BE2C (cell line): ENCODE results near the gene NAA15.
"Not testable (repeated sequence)": the region's sequence is repeated elsewhere in the genome, so short reads cannot be mapped to it uniquely, and the experiment has no call there.

Source experiments
- DNase-seq: peaks from one replicate; pipeline ENCODE4 v3.0.0-alpha.2; 2020
- H3K27me3 ChIP-seq: fragments of 250-450 bp; sonication (Bioruptor Pico); 2 replicates; pipeline ENCODE4 v1.5.1; 2020; ENCODE audit warnings: mild to moderate bottlenecking
- H3K36me3 ChIP-seq: fragments of 250-450 bp; sonication (Bioruptor Pico); 2 replicates; pipeline ENCODE4 v1.5.1; 2020; ENCODE audit warnings: mild to moderate bottlenecking
- H3K4me1 ChIP-seq: fragments of 250-450 bp; sonication (Bioruptor Pico); 2 replicates; pipeline ENCODE4 v1.5.1; 2020
- H3K4me3 ChIP-seq: 2 replicates; pipeline ENCODE4 v1.5.1; 2011; ENCODE audit warnings: low read depth, low read length
- H3K9me3 ChIP-seq: fragments of 250-450 bp; sonication (Bioruptor Pico); 2 replicates; pipeline ENCODE4 v1.5.1; 2020
- CTCF ChIP-seq: IDR thresholded peaks from 2 replicates; pipeline ENCODE4 v1.5.1; 2012; ENCODE audit warnings: mild to moderate bottlenecking, low read depth, low read length

NAA15 gene

GRCh38 chr4:139460565-139460964 lies 159.3 kb downstream of the NAA15 start:
- Histone ChIP-seq H3K9me3 (no peaks in the 10 kb centered on the region), H3K4me3 (no peak overlapping the region), H3K36me3 (no peaks in the 10 kb centered on the region), H3K4me1 (no peaks in the 10 kb centered on the region), H3K27me3 (no peaks in the 10 kb centered on the region)
- TF ChIP-seq CTCF = no peak
- DNase-seq = no peak

- no peak for TF ChIP-seq CTCF
Measured at GRCh38 chr4:139461022-139461628, 159.8 kb downstream of the NAA15 start.

GRCh38 chr4:139464512-139464911 lies 163.2 kb downstream of the NAA15 start:
- H3K36me3 ChIP-seq, H3K4me1 ChIP-seq, DNase-seq, H3K4me3 ChIP-seq, H3K27me3 ChIP-seq, H3K9me3 ChIP-seq: not testable (repeated sequence)

More at GRCh38 chr4:139461022-139461628, 159.8 kb downstream of the NAA15 start:
- DNase-seq = peak; percentile 14
- Histone ChIP-seq H3K27me3 (no peaks in the 10 kb centered on the region), H3K9me3 (no peaks in the 10 kb centered on the region), H3K36me3 (no peaks in the 10 kb centered on the region), H3K4me3 (no peak overlapping the region), H3K4me1 (no peaks in the 10 kb centered on the region)

GRCh38 chr4:139465922-139466321 lies 164.6 kb downstream of the NAA15 start:
- no peak for TF ChIP-seq CTCF
- no peaks in the 10 kb centered on the region for H3K4me1 ChIP-seq
- DNase-seq = no peak
- no peaks in the 10 kb centered on the region for H3K36me3 ChIP-seq
- H3K9me3 ChIP-seq = no peaks in the 10 kb centered on the region
- H3K27me3 ChIP-seq = no peaks in the 10 kb centered on the region
- no peak overlapping the region for H3K4me3 ChIP-seq

- H3K27me3 ChIP-seq, H3K36me3 ChIP-seq, H3K4me3 ChIP-seq, H3K4me1 ChIP-seq, DNase-seq, H3K9me3 ChIP-seq: not testable (repeated sequence)
Measured at GRCh38 chr4:139468756-139469155, 167.5 kb downstream of the NAA15 start.

- no peak overlapping the region for H3K4me3 ChIP-seq
- H3K9me3 ChIP-seq = no peaks in the 10 kb centered on the region
- TF ChIP-seq CTCF = no peak
- H3K27me3 ChIP-seq = no peaks in the 10 kb centered on the region
- no peaks in the 10 kb centered on the region for H3K4me1 ChIP-seq
- H3K36me3 ChIP-seq = peaks cover 8% of the 10 kb centered on the region; the same call in 1 of the 2 replicates
- DNase-seq = no peak
Measured at GRCh38 chr4:139469216-139469615, 167.9 kb downstream of the NAA15 start.
